Hepatocyte (in vitro differentiated cells): Measurements from ENCODE around the gene HIRIP3. TPM values are rescaled to one million over a fixed set of nuclear protein-coding genes. Genes with fewer than 3 reads are reported as not detected.

Experiments
- DNase-seq: peaks from one replicate; pipeline ENCODE4 v3.0.0-alpha.2; 2016; ENCODE audit warnings: low spot score
- H2AFZ ChIP-seq: fragments of 200-600 bp; sonication (generic); 2 replicates; pipeline ENCODE4 v1.6.0; 2016; ENCODE audit warnings: antibody characterized with exemption, mild to moderate bottlenecking
- H3K27ac ChIP-seq: fragments of 200-600 bp; sonication (generic); 2 replicates; pipeline ENCODE4 v1.5.1; 2016; ENCODE audit warnings: mild to moderate bottlenecking
- H3K27me3 ChIP-seq: fragments of 200-600 bp; sonication (generic); 2 replicates; pipeline ENCODE4 v1.6.1; 2016
- H3K36me3 ChIP-seq: fragments of 200-600 bp; sonication (generic); replicated peaks from 2 replicates; pipeline ENCODE4 v1.5.1; 2016; ENCODE audit warnings: low read depth; ENCODE audit not compliant: insufficient read depth
- H3K4me1 ChIP-seq: fragments of 200-600 bp; sonication (generic); 2 replicates; pipeline ENCODE4 v1.5.1; 2016; ENCODE audit warnings: mild to moderate bottlenecking, moderate library complexity; ENCODE audit not compliant: insufficient read depth
- H3K4me2 ChIP-seq: fragments of 200-600 bp; sonication (generic); 2 replicates; pipeline ENCODE4 v1.6.0; 2016
- H3K4me3 ChIP-seq: fragments of 200-600 bp; sonication (generic); 2 replicates; pipeline ENCODE4 v1.5.1; 2016; ENCODE audit warnings: mild to moderate bottlenecking
- H3K79me2 ChIP-seq: fragments of 200-600 bp; sonication (generic); 2 replicates; pipeline ENCODE4 v1.6.0; 2017; ENCODE audit warnings: mild to moderate bottlenecking
- H3K9me2 ChIP-seq: fragments of 200-600 bp; sonication (generic); replicated peaks from 2 replicates; pipeline ENCODE4 v1.6.0; 2017; ENCODE audit warnings: mild to moderate bottlenecking; ENCODE audit not compliant: insufficient read depth
- H3K9me3 ChIP-seq: fragments of 200-600 bp; sonication (generic); 2 replicates; pipeline ENCODE4 v1.5.1; 2016; ENCODE audit warnings: low read depth, mild to moderate bottlenecking
- H4K20me1 ChIP-seq: fragments of 200-600 bp; sonication (generic); 2 replicates; pipeline ENCODE4 v1.6.0; 2016; ENCODE audit warnings: mild to moderate bottlenecking; ENCODE audit not compliant: insufficient read depth, poor library complexity, severe bottlenecking
- EZH2 ChIP-seq: fragments of 200-600 bp; sonication (generic); IDR thresholded peaks from 2 replicates; pipeline ENCODE4 v1.6.1; 2016; ENCODE audit warnings: antibody characterized with exemption, mild to moderate bottlenecking, borderline replicate concordance
- EZH2phosphoT487 ChIP-seq: fragments of 200-600 bp; sonication (generic); IDR thresholded peaks from one replicate; pipeline ENCODE4 v1.6.1; 2018; ENCODE audit warnings: antibody characterized with exemption, mild to moderate bottlenecking, low read depth, moderate library complexity; ENCODE audit not compliant: unreplicated experiment, severe bottlenecking
- WGBS: methylation state at CpG from one replicate; pipeline ENCODE4 v1.1.6; 2016; ENCODE audit warnings: low lambda C conversion rate; ENCODE audit errors: missing lambda C conversion rate; 5-methylcytosine and 5-hydroxymethylcytosine counted together
- polyA plus RNA-seq: library from polyadenylated mRNA; unstranded; fragments of >200 nt; fragmentation: Nextera tagmentation; extraction: Ambion mirVana; gene quantifications from 2 replicates; pipeline ENCODE4 v1.2.1, GENCODE V29; 2016
- total RNA-seq: library from RNA; depleted of rRNA; stranded (reverse); fragments of >200 nt; gene quantifications from 2 replicates; pipeline ENCODE4 v1.2.3, GENCODE V29; 2014
- TF ChIP-seq, protein P1 (sequence below): fragments of 200-600 bp; sonication (generic); IDR thresholded peaks from 2 replicates; pipeline ENCODE4 v1.5.1; 2016; ENCODE audit warnings: antibody characterized with exemption, mild to moderate bottlenecking; ENCODE audit not compliant: poor library complexity

The HIRIP3 gene
- total and polyA plus RNA-seq, 2 experiments from 2014 or later: 10.6 to 12.9 TPM

DNA sequence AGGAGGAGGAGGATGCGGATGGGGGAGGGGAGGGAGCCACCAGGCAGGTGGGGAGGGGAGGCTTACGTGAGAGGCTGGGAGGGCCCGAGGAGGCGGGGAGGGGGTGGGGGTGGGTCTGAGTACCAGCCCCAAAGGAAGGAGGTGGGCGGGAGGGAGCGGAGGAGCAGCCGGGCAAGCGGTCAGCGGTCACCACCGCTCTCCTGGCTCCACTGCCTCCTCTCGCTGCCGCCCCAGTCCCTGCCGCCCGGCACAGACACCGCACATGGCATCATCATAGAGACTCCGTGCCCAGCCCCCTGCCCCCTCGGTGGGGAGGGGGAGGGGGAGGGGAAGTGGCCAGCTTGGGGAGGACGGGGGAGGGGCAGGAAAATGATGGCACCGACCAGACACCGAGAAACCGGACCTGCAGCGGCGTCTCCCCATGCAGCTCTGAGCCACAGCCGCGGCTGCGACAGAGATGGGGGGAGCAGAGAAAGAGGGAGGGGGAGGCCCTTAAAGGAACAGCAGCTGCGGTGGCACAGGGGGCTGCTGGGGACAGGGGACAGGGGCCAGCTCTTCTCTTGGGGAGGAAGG lies 35.5 kb upstream of the HIRIP3 start, which contains the start of gene TLCD3B:
TSS of gene TLCD3B (minus strand) at position 431 of the 573 bp plus-strand sequence. CDS start 744 bp downstream, outside the sequence.
- WGBS: no CpG with 5 or more reads among the region's 27 CpGs
- peaks cover 63% of the 10 kb centered on the region for H3K27me3 ChIP-seq

DNA sequence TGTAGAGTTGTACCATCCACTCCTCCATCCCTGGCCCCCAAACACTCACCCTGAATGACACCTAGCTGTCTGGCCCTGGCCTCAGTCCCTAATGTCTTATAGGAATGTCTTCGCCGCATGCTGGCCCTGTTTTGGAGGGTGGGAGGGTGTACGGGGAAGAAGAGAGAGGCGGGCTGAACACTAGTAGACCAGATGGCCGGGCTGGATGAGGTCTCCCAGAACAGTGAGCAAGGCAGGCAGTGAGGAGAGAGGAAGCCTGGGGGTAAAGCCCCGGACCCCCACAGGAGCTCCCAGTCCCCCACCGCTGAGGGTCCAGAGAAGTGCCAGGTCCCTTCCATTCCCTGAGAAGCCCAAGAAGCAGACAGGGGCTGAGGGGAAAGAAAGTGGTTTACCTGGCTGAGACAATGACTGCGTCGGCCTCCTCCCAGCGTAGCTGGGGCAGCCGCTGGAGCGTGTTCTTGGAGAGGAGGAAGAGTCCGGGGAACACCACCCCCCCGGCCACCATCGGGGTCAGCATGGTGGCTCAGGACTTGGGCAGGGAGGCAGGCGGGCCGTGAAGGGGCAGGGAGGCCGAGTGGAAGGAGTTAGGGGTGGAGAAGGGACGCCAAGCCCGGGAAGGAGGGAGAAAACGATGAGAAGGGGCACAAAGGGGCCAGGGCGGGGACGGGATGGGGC lies 34.7 kb upstream of the HIRIP3 start:
- no peak overlapping the region for H3K4me3 ChIP-seq
- H3K79me2 ChIP-seq: no peaks in the 10 kb centered on the region
- H3K9me3 ChIP-seq: no peaks in the 10 kb centered on the region
- no peaks in the 10 kb centered on the region for H3K36me3 ChIP-seq
- H3K4me2 ChIP-seq: peak overlapping the region; percentile 86
- WGBS: 28% methylated on average over 16 of the region's 23 CpGs
- H2AFZ ChIP-seq: no peak overlapping the region
- H3K9me2 ChIP-seq: no peaks in the 10 kb centered on the region
- no peaks in the 10 kb centered on the region for H4K20me1 ChIP-seq
- H3K4me1 ChIP-seq: peaks cover 7% of the 10 kb centered on the region
- DNase-seq: no peak
- H3K27ac ChIP-seq: no peak overlapping the region
- H3K27me3 ChIP-seq: peaks cover 67% of the 10 kb centered on the region
- TF ChIP-seq EZH2 (no peak), EZH2phosphoT487 (no peak)
- TF ChIP-seq, protein P1, sequence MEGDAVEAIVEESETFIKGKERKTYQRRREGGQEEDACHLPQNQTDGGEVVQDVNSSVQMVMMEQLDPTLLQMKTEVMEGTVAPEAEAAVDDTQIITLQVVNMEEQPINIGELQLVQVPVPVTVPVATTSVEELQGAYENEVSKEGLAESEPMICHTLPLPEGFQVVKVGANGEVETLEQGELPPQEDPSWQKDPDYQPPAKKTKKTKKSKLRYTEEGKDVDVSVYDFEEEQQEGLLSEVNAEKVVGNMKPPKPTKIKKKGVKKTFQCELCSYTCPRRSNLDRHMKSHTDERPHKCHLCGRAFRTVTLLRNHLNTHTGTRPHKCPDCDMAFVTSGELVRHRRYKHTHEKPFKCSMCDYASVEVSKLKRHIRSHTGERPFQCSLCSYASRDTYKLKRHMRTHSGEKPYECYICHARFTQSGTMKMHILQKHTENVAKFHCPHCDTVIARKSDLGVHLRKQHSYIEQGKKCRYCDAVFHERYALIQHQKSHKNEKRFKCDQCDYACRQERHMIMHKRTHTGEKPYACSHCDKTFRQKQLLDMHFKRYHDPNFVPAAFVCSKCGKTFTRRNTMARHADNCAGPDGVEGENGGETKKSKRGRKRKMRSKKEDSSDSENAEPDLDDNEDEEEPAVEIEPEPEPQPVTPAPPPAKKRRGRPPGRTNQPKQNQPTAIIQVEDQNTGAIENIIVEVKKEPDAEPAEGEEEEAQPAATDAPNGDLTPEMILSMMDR: no peak

More for the DNA sequence above, 35.5 kb upstream of the HIRIP3 start, which contains the start of gene TLCD3B:
- H2AFZ ChIP-seq: no peak within 1 kb of the TSS
- peaks cover 7% of the 10 kb centered on the region for H3K4me1 ChIP-seq
- no peak within 1 kb of the TSS for H3K4me3 ChIP-seq
- H3K9me3 ChIP-seq: no peaks in the 10 kb centered on the region
- peak within 1 kb of the TSS; percentile 86 for H3K4me2 ChIP-seq
- no peaks in the 10 kb centered on the region for H4K20me1 ChIP-seq
- no peak for DNase-seq
- H3K27ac ChIP-seq: no peak within 1 kb of the TSS
- no peak for TF ChIP-seq EZH2phosphoT487
- TF ChIP-seq, protein P1: no peak
- peak; percentile 38 for TF ChIP-seq EZH2
- no peaks in the 10 kb centered on the region for H3K79me2 ChIP-seq
- H3K9me2 ChIP-seq: no peaks in the 10 kb centered on the region
- no peaks in the 10 kb centered on the region for H3K36me3 ChIP-seq

DNA sequence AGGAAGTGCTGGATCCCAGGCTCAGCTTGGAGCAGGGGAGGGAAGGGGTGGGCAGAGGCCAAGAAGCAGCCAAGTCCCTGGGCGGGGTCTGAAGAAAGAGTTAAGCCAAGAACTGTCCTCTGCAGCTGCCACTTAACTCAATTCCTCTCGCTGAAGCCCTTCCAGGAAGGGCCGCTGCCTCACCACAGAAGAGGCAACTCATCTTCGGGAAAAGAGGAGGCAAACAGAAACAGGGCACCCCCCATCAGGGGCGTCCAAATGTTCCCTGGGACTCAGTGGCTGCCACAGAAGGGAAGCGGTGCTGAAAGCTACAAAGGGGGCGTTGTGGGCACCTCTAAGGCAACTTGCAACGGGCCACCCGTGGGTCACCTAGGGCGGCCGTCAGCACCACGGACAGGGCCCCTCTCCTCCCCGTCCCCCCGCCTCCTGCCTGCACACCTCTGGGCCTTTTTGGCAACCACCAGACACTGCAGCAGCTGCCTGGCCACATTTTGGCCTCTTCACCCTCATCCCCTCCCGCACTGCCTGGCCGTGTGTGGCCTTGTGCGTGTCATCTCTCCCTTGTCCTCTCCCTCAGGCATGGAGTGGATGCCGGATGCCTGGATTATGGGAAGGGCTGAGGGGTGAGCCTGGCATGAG lies 33.1 kb upstream of the HIRIP3 start:
- WGBS: 22% methylated on average over 18 of the region's 18 CpGs
- Histone ChIP-seq H3K27me3 (peaks cover 67% of the 10 kb centered on the region), H3K4me2 (no peak overlapping the region)

More for the DNA sequence above, 33.1 kb upstream of the HIRIP3 start:
- H3K4me3 ChIP-seq: no peak overlapping the region
- peak; percentile 61 for DNase-seq
- no peak overlapping the region for H2AFZ ChIP-seq
- no peak overlapping the region for H3K27ac ChIP-seq
- H4K20me1 ChIP-seq: no peaks in the 10 kb centered on the region
- H3K79me2 ChIP-seq: no peaks in the 10 kb centered on the region
- TF ChIP-seq EZH2phosphoT487 (no peak), EZH2 (no peak)
- TF ChIP-seq, protein P1: no peak
- H3K4me1 ChIP-seq: peaks cover 7% of the 10 kb centered on the region
- H3K36me3 ChIP-seq: no peaks in the 10 kb centered on the region
- no peaks in the 10 kb centered on the region for H3K9me2 ChIP-seq
- no peaks in the 10 kb centered on the region for H3K9me3 ChIP-seq
